ENCODE results near the gene RALB.
"Not testable (repeated sequence)": the region's sequence is repeated elsewhere in the genome, so short reads cannot be mapped to it uniquely, and the experiment has no call there.

Gene RALB

GRCh38 chr2:120319123-120319522, 66.5 kb downstream of the RALB start:
- no peak for DNase-seq

- no peak for DNase-seq
These were observed 67.2 kb downstream of the RALB start for GRCh38 chr2:120319686-120320317.

DNA sequence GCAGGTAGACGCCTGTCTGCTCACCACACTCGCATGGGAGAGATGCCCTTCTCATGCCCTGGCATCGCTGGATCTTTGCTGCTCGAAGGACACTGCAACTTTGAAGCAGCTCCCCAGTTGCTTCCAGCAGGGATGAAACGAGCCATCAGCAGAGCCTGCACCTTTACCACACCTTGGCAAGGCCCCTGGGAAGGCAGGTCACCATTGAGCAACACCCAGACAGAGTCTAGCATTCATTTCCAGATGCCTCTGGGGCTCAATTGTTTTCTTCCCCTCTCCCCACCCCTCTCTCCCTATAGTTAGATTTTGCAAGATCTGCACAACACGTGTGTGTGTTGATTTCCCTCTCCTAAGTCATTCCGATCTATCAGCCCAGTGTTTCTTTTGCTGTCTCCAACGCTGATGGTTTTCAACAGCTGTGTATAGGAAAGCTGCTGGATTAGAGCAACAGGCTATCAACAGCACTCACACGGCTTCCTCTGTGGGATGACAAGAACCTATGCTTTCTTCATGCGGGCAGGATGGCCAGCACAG, 67.7 kb downstream of the RALB start:
- no peak for DNase-seq

GRCh38 chr2:120320887-120321556, 68.4 kb downstream of the RALB start:
- DNase-seq: not testable (repeated sequence)

DNA sequence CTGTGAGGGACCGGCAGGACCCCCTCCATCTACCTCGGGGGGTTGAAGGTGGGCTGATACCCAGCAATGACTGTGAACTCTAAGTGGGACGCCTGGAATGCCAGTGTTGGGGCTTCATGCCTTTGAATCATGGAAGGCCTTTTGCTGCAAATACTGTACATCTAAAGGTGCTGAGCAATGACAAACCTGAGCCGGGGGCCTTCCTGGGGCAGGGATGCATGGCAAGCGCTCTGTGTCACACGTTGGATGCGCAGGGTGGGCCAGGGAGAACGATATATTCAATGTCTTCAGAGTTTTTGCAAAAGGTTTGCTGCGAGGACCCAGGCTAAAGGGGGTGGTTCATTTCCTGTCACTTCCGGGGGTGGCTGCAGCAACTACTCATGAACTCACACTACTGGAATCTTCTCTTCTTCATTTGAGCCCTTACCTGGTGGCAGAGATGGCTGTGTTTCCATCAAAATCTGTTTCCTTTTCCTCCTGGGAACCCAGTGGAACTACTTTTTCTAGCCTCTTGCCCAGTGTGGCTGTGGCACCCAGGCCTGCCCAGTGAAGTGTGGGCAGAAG, 69.2 kb downstream of the RALB start:
- DNase-seq: no peak

GRCh38 chr2:120322329-120322728, 69.7 kb downstream of the RALB start:
- DNase-seq: no peak

DNA sequence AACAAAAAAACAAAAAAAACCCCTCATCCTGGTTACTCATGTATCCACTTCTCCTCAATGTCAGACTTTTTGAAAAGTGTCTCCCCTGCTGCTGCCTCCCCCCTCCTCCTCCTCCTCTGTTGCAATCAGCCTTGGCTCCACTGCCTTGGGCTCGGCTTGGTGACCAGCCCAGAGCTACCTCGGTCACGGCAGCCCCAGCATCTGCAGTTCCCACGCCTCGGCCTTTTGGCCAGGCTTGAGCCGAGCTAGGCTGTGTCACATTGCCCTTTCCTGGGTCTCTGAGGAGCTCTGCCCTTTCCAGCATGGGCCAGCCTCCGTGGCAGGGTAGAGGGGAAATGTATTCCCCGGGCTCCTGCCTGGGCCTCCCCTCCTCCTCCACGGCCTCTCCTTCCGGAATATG, 70.6 kb downstream of the RALB start:
- DNase-seq: no peak

GRCh38 chr2:120323807-120324399, 71.3 kb downstream of the RALB start:
- DNase-seq: no peak

- no peak for DNase-seq
These were observed 72.3 kb downstream of the RALB start for GRCh38 chr2:120324933-120325332.

GRCh38 chr2:120326066-120326465, 73.4 kb downstream of the RALB start:
- DNase-seq: no peak

- no peak for DNase-seq
These were observed 78.5 kb downstream of the RALB start for GRCh38 chr2:120330946-120331822.

- no peak for DNase-seq
These were observed 79.3 kb downstream of the RALB start for GRCh38 chr2:120331903-120332302.

DNA sequence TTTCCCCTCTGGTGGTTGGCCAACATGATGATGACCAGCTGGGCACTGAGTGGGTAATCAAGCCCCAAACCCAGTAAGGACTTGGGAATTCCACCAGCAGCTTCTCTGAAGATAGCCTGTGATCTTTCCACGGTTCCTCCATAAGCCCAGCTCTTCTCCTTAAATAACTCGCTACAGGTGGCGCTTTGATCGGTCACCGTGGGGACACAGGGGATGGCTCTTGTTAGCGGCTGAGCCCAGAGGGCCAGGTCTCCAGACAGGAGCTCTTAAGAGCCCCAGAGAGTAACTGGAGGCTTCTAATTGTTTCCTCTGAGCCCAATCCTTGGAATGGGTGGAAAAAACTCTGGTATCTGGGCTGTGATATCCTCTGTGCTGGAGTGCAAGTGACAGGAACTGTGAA, 79.7 kb downstream of the RALB start:
- DNase-seq: no peak

DNA sequence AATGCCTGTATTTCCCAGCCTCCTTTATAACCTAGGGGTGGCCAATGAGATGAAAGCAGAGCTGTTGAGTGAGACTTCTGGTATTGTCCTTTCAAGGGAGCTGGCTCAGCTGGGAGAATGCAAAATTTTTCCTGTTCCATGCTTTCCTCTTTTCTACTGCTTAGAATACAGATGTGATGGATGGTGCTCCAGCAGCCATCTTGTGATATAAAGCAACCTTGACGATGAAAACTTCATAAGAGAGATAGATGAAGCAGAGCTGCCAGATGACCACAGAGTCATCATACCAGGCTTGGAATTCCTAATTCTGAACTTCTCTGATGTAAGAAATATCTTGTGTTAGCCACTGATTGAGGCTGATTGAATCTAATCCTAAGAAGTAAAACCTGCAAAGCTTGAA, 81.4 kb downstream of the RALB start:
- no peak for DNase-seq

DNA sequence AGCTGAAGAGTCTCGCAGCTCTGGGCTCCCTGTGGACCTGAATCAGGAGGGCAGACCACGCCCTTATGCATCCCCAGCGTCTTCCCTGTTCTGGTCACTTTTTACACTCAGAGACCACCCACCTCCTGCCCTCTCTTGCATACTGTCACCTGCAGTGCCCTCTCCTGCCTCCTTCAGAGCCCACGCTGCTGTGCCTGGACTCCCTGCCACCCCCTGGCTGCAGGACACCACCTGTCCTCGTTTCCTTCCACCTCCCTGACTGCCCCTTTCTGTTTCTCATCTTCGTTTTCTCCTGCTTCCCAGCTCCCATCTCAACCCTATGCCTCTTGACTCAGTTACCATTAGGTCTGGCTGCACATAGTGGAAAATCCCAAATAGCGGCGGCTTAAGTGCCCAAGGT, 84.1 kb downstream of the RALB start:
- no peak for DNase-seq

- no peak for DNase-seq
These were observed 85.4 kb downstream of the RALB start for GRCh38 chr2:120338015-120338414.

- no peak for DNase-seq
These were observed 89.3 kb downstream of the RALB start for GRCh38 chr2:120341977-120342376.

DNA sequence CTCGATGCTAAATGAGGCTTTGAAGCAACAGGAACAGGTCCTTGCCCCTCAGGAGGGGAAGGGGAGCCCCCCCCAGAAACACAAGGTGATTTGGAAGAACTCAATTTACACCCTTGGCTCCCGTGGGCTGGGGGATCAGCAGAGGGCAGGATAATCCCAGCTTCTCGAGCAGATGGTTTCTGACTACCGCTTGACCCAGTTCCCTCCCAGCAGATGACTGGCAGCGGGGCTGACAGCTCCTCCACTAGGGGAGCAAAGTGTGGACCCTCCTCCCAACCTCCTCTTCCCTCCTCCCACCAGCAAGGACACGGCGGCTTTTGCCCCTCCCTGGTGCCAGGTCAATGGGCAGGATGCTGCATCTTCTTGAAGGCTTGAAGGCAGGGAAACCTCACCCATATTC, 89.8 kb downstream of the RALB start:
- DNase-seq: no peak

- no peak for DNase-seq
These were observed 90.4 kb downstream of the RALB start for GRCh38 chr2:120343100-120343432.

DNA sequence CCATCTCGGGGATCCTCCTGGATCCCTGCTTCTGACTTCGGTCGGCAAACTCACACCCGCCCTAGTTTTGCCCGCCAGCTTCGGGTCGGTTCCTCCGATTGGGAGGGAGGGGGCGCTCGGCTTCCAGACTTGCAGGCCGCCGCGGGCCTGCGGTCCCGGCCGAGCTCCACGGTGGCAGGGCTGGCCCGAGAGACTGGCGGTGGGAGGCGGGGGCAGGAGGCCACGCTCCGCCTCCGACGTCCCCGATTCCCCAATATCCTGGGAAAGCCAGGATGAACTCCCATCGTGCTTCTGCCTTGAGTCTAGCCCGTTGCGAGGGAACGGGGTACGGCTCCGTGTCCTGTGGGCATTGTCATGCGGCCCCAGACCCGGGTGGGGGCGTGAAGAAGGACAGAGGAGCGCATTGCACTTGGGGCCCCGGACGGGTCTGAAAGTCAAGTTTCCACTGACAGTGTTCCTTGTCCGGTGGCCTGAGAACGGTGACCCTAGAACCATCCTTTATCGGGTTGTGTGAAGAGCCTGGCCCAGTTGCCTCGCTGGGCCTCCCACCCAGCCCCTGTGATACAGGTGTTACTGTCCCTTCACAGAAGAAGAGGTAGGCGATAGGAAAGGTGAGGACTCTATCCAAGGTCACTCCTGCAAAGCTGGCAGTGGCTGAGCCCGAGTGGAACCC, 90.9 kb downstream of the RALB start:
- peak; percentile 20 for DNase-seq
